GM18508 (cell line): ENCODE data around the gene PRPSAP1.
"Not testable (repeated sequence)": the region's sequence is repeated elsewhere in the genome, so short reads cannot be mapped to it uniquely, and the experiment has no call there.

ENCODE experiments used
- ATAC-seq: cut with Tn5 transposase; IDR thresholded peaks from one replicate; pipeline ENCODE4 v1.9.1; 2021; ENCODE audit warnings: moderate number of reproducible peaks; ENCODE audit not compliant: insufficient read depth, unreplicated experiment

Gene PRPSAP1

GRCh38 chr17:76363107-76363842, 9.6 kb upstream of the PRPSAP1 start:
- ATAC-seq, result no peak

GRCh38 chr17:76360461-76360860, 6.7 kb upstream of the PRPSAP1 start:
- ATAC-seq, result no peak

GRCh38 chr17:76359776-76360175, 6.1 kb upstream of the PRPSAP1 start:
- ATAC-seq, result not testable (repeated sequence)

- ATAC-seq, result no peak
These were observed 5.7 kb upstream of the PRPSAP1 start for GRCh38 chr17:76359375-76359774.

- ATAC-seq, result no peak
These were observed 4.0 kb upstream of the PRPSAP1 start for GRCh38 chr17:76357597-76358158.

- no peak for ATAC-seq
These were observed 3.2 kb upstream of the PRPSAP1 start for GRCh38 chr17:76356803-76357456.

GRCh38 chr17:76354747-76355310, 1.1 kb upstream of the PRPSAP1 start:
- ATAC-seq, result no peak

- ATAC-seq, result no peak
These were observed 607 bp upstream of the PRPSAP1 start for GRCh38 chr17:76354317-76354729.

GRCh38 chr17:76353004-76353598, 615 bp downstream of the PRPSAP1 start:
- no peak for ATAC-seq

GRCh38 chr17:76351526-76352071, 2.1 kb downstream of the PRPSAP1 start:
- no peak for ATAC-seq

- ATAC-seq, result no peak
These were observed 3.3 kb downstream of the PRPSAP1 start for GRCh38 chr17:76350463-76350862.

- not testable (repeated sequence) for ATAC-seq
These were observed 6.8 kb downstream of the PRPSAP1 start for GRCh38 chr17:76346936-76347335.

- no peak for ATAC-seq
These were observed 8.2 kb downstream of the PRPSAP1 start for GRCh38 chr17:76345377-76345974.

GRCh38 chr17:76343106-76343505, 10.6 kb downstream of the PRPSAP1 start:
- ATAC-seq, result no peak

- no peak for ATAC-seq
These were observed 12.4 kb downstream of the PRPSAP1 start for GRCh38 chr17:76341301-76341700.

GRCh38 chr17:76337413-76337777, 16.3 kb downstream of the PRPSAP1 start:
- ATAC-seq, result no peak

GRCh38 chr17:76336756-76337412, 16.8 kb downstream of the PRPSAP1 start:
- no peak for ATAC-seq

- ATAC-seq, result no peak
These were observed 17.9 kb downstream of the PRPSAP1 start for GRCh38 chr17:76335716-76336381.
